Panc1 (cell line): Measurements from ENCODE around the gene TBC1D2. TPM values are rescaled to one million over a fixed set of nuclear protein-coding genes. Genes with fewer than 3 reads are reported as not detected.
A peak's percentile ranks its signal among the peaks of the same experiment; 100 is the strongest.

ENCODE experiments used
- ATAC-seq: fragments of 200-7000 bp; cut with Tn5 transposase; 2 replicates; pipeline ENCODE4 v1.9.1; 2020; ENCODE audit warnings: mild to moderate bottlenecking, moderate library complexity
- BruUV-seq: library from RNA; stranded (reverse); fragments of 400-500 nt; replicated peaks from 2 replicates; lab custom pipeline; 2021; lab: Mats Ljungman, UMichigan
- CTCF ChIA-PET: fragments of 300-600 bp; sonication (Branson Sonifier 250); formaldehyde crosslinking; loops from one replicate; lab custom pipeline; 2022; ENCODE audit warnings: antibody characterized with exemption; lab: Charles Lee
- POLR2A ChIA-PET: fragments of 300-600 bp; sonication (Branson Sonifier 250); formaldehyde crosslinking; loops from one replicate; lab custom pipeline; 2022; ENCODE audit warnings: antibody characterized with exemption; lab: Charles Lee
- DNase-seq: peaks from one replicate; pipeline ENCODE4 v3.0.0-alpha.2; 2010; ENCODE audit warnings: low read depth, low spot score
- H3K27ac ChIP-seq: 2 replicates; pipeline ENCODE4 v1.5.1; 2011; ENCODE audit warnings: mild to moderate bottlenecking, low read length, inconsistent platforms
- H3K27me3 ChIP-seq: fragments of 200-500 bp; sonication (Bioruptor generic); 2 replicates; pipeline ENCODE4 v1.6.0; 2014; ENCODE audit warnings: low read length, inconsistent platforms; ENCODE audit not compliant: control insufficient read depth, insufficient read depth
- H3K36me3 ChIP-seq: fragments of 200-500 bp; sonication (Bioruptor generic); 2 replicates; pipeline ENCODE4 v1.5.1; 2014; ENCODE audit warnings: inconsistent platforms, mild to moderate bottlenecking, low read length, moderate library complexity; ENCODE audit not compliant: control insufficient read depth, insufficient read depth
- H3K4me1 ChIP-seq: 2 replicates; pipeline ENCODE4 v1.5.1; 2011; ENCODE audit warnings: inconsistent platforms, mild to moderate bottlenecking, low read length, moderate library complexity; ENCODE audit not compliant: control insufficient read depth, insufficient read depth
- H3K4me3 ChIP-seq, 2 experiments: 2 replicates each; pipeline ENCODE4 v1.5.1; 2011 to 2012; ENCODE audit warnings: low read depth in 2 of 2, low read length in 2 of 2, mild to moderate bottlenecking in 2 of 2, inconsistent platforms in 1 of 2, moderate library complexity in 1 of 2
- H3K9me3 ChIP-seq: fragments of 200-500 bp; sonication (Bioruptor generic); 2 replicates; pipeline ENCODE4 v1.5.1; 2014; ENCODE audit warnings: low read depth, mild to moderate bottlenecking, inconsistent platforms, low read length, moderate library complexity; ENCODE audit not compliant: control insufficient read depth, insufficient read depth
- CTCF ChIP-seq: fragments of 450-650 bp; IDR thresholded peaks from 2 replicates; pipeline ENCODE4 v1.5.1; 2017; ENCODE audit warnings: mild to moderate bottlenecking
- POLR2AphosphoS5 ChIP-seq: IDR thresholded peaks from 2 replicates; pipeline ENCODE4 v1.6.1; 2012; ENCODE audit warnings: mild to moderate bottlenecking, low read depth, low read length, moderate library complexity
- REST ChIP-seq, 2 experiments: IDR thresholded peaks; 2 replicates each; pipeline ENCODE4 v1.6.1; 2011 to 2012; ENCODE audit warnings: low read depth in 2 of 2, control low read depth in 1 of 2, low read length in 1 of 2, mild to moderate bottlenecking in 1 of 2, moderate library complexity in 1 of 2; ENCODE audit not compliant: insufficient read depth in 1 of 2
- SIN3A ChIP-seq: IDR thresholded peaks from 2 replicates; pipeline ENCODE4 v1.6.1; 2012; ENCODE audit warnings: low read depth, mild to moderate bottlenecking, low read length, moderate library complexity, borderline replicate concordance; ENCODE audit not compliant: insufficient read depth
- TCF7L2 ChIP-seq: IDR thresholded peaks from 2 replicates; pipeline ENCODE4 v1.6.1; 2011; ENCODE audit warnings: mild to moderate bottlenecking, low read depth, low read length, inconsistent platforms
- in situ Hi-C: cut with HindIII; loops from 2 replicates; pipeline ENCODE4 v1.10.0; 2016; ENCODE audit warnings: low sequenced_read_pairs, low pct_unique_long_range_greater_than_20kb
- intact Hi-C: fragments of 100-400 bp; cut with micrococcal nuclease; formaldehyde crosslinking; loops from one replicate; pipeline ENCODE4 v1.10.0; 2022; ENCODE audit not compliant: unreplicated experiment
- total RNA-seq: library from RNA; stranded (reverse); gene quantifications from one replicate; pipeline ENCODE4 v1.2.1, GENCODE V29; 2021; ENCODE audit not compliant: unreplicated experiment

The TBC1D2 gene
- total RNA-seq, 1 experiment from 2014 or later = 2.4 TPM

- ChIA-PET POLR2A (interaction anchor here (0.6 kb wide), 2 partner anchors 182 to 1914 kb away, joined by 3 to 9 read pairs; no protein-coding TSS in a partner anchor), CTCF (no interaction called here)
- Histone ChIP-seq H3K27ac (peak overlapping the region; percentile 81), H3K4me1 (peaks cover 10% of the 10 kb centered on the region), H3K36me3 (no peaks in the 10 kb centered on the region; the same call in 1 of the 2 replicates), H3K4me3 (peak overlapping the region; percentile 82 to 87), H3K9me3 (no peaks in the 10 kb centered on the region), H3K27me3 (no peaks in the 10 kb centered on the region)
- intact Hi-C loops = no loop called here
- DNase-seq (no peak), ATAC-seq (no peak)
- TSS peak; percentile 76 for BruUV-seq
- in situ Hi-C loops = no loop called here
- no peak for TF ChIP-seq REST (IDR thresholded peaks at IDR 0.05; ENCODE audit: insufficient read depth in 1 of 2, low read depth in 2 of 2, low read length in 1 of 2)
- TF ChIP-seq TCF7L2 = no peak
- no peak for TF ChIP-seq POLR2AphosphoS5
- TF ChIP-seq CTCF = no peak
- no peak for TF ChIP-seq SIN3A
Observed at GRCh38 chr9:98256756-98257155, 1.3 kb upstream of the TBC1D2 start.

GRCh38 chr9:98255061-98255577 lies 330 bp downstream of the TBC1D2 start:
- no peaks in the 10 kb centered on the region for H3K9me3 ChIP-seq
- peak overlapping the region; percentile 82 to 87 for H3K4me3 ChIP-seq
- CTCF ChIA-PET = no interaction called here
- no peaks in the 10 kb centered on the region; the same call in 1 of the 2 replicates for H3K36me3 ChIP-seq
- peaks cover 15% of the 10 kb centered on the region for H3K4me1 ChIP-seq
- no TSS peak for BruUV-seq
- no peaks in the 10 kb centered on the region for H3K27me3 ChIP-seq
- intact Hi-C loops (no loop called here), in situ Hi-C loops (no loop called here)
- peak overlapping the region; percentile 63 for H3K27ac ChIP-seq
- POLR2A ChIA-PET = interaction anchor here (0.6 kb wide), 1 partner anchor 199 kb away, joined by 3 read pairs; the partner anchor contains the start of gene NANS
- DNase-seq (no peak), ATAC-seq (peak; percentile 37)
- TF ChIP-seq CTCF = no peak
- TF ChIP-seq POLR2AphosphoS5 = no peak
- TF ChIP-seq REST (IDR thresholded peaks at IDR 0.05; ENCODE audit: insufficient read depth in 1 of 2, low read depth in 2 of 2, low read length in 1 of 2) = no peak
- TF ChIP-seq TCF7L2 = no peak
- TF ChIP-seq SIN3A = no peak
